Coronary artery (tissue), 2 donors: ENCODE results near the gene HOXB1.

Source experiments
- DNase-seq: peaks from one replicate; pipeline ENCODE4 v3.0.0-alpha.2; 2017; ENCODE audit warnings: low spot score
- H3K27ac ChIP-seq, 2 donors: fragments of 200-600 bp; sonication (generic); one replicate each; pipeline ENCODE4 v1.5.1; 2016 to 2019
- H3K4me3 ChIP-seq: fragments of 200-600 bp; sonication (generic); 2 replicates; pipeline ENCODE4 v1.5.1; 2016; ENCODE audit warnings: mild to moderate bottlenecking, moderate library complexity
- CTCF ChIP-seq: fragments of 200-600 bp; sonication (generic); IDR thresholded peaks from one replicate; pipeline ENCODE4 v1.5.1; 2019; ENCODE audit warnings: antibody characterized with exemption

The HOXB1 gene

GRCh38 chr17:48499248-48499647 lies 31.6 kb downstream of the HOXB1 start:
- Histone ChIP-seq H3K4me3 (no peak overlapping the region), H3K27ac (no peak overlapping the region)
- no peak for DNase-seq
- no peak for TF ChIP-seq CTCF

- no peak for DNase-seq
- Histone ChIP-seq H3K27ac (no peak overlapping the region), H3K4me3 (no peak overlapping the region)
- TF ChIP-seq CTCF, result no peak
Measured at GRCh38 chr17:48498164-48498850, 32.5 kb downstream of the HOXB1 start.

- no peak for TF ChIP-seq CTCF
- Histone ChIP-seq H3K27ac (no peak overlapping the region), H3K4me3 (no peak overlapping the region)
- DNase-seq, result no peak
Measured at GRCh38 chr17:48497103-48497502, 33.7 kb downstream of the HOXB1 start.

GRCh38 chr17:48494335-48494734 lies 36.5 kb downstream of the HOXB1 start:
- DNase-seq, result no peak
- H3K4me3 ChIP-seq, result no peak overlapping the region
- no peak for TF ChIP-seq CTCF
- H3K27ac ChIP-seq, result no peak overlapping the region

- TF ChIP-seq CTCF, result peak; percentile 94
- Histone ChIP-seq H3K27ac (no peak overlapping the region), H3K4me3 (peak overlapping the region; percentile 68)
- DNase-seq, result no peak
Measured at GRCh38 chr17:48492401-48493298, 38.2 kb downstream of the HOXB1 start.

GRCh38 chr17:48491527-48492273 lies 39.1 kb downstream of the HOXB1 start:
- TF ChIP-seq CTCF, result no peak
- Histone ChIP-seq H3K27ac (no peak overlapping the region), H3K4me3 (no peak overlapping the region)
- no peak for DNase-seq
